ENCODE results near the gene GRK5.

DNA sequence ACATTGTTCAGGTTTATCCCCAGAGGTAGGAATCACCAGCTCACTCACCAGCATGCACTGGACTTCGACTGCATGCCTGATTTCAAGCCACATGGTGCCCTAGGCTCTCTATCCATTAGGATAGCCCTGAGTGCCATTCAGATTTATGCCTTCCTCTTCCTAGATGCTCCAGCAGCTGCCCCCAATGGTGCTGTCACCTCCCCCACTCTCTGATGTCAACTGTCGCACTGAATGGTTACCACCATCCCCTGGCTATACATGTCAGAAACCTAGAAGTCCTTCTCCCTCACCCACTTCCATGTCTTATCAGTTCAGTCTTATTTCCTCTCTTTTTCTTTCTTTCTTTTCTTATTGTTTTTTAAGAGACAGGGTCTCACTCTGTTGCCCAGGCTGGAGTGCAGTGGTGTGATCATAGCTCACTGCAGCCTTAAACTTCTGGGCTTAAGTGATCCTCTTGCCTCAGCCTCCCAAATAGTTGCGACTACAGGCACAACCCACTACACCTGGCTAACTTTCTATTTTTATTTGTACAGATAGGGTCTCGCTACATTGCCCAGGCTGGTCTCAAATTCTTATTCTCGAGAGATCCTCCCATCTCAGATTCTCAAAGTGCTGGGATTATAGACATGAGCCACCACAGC lies 44.8 kb upstream of the GRK5 start:
- TF ChIP-seq, protein P1, sequence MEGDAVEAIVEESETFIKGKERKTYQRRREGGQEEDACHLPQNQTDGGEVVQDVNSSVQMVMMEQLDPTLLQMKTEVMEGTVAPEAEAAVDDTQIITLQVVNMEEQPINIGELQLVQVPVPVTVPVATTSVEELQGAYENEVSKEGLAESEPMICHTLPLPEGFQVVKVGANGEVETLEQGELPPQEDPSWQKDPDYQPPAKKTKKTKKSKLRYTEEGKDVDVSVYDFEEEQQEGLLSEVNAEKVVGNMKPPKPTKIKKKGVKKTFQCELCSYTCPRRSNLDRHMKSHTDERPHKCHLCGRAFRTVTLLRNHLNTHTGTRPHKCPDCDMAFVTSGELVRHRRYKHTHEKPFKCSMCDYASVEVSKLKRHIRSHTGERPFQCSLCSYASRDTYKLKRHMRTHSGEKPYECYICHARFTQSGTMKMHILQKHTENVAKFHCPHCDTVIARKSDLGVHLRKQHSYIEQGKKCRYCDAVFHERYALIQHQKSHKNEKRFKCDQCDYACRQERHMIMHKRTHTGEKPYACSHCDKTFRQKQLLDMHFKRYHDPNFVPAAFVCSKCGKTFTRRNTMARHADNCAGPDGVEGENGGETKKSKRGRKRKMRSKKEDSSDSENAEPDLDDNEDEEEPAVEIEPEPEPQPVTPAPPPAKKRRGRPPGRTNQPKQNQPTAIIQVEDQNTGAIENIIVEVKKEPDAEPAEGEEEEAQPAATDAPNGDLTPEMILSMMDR (IDR thresholded peaks at IDR 0.05) = no peak
- TF ChIP-seq POLR2A (IDR thresholded peaks at IDR 0.05) = no peak

All from lower leg skin (tissue), 3 donors.